HG03175 (cell line): ENCODE results near the gene FRRS1L.

ENCODE experiments used
- ATAC-seq: cut with Tn5 transposase; IDR thresholded peaks from one replicate; pipeline ENCODE4 v1.9.1; 2021; ENCODE audit warnings: mild to moderate bottlenecking, moderate library complexity; ENCODE audit not compliant: unreplicated experiment

The FRRS1L gene

DNA sequence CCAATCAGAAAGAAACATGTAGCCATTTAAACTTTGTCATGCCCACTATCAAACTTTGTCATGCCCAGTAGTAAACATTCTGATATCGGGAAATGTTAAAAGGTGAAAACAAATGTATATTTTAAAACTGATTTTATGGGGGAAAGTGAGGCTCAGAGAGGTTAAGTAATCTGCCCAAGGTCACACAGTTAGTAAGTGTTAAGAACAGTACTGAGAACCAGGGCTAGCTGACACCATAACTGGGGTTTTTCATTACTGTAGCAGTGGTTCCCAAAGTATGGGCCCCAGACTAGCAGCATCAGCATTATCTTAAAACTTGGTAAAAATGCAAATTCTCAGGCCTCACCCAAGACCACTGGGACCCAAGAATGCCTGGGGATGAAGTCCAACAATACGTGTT lies 9.9 kb upstream of the FRRS1L start:
- ATAC-seq, result no peak

DNA sequence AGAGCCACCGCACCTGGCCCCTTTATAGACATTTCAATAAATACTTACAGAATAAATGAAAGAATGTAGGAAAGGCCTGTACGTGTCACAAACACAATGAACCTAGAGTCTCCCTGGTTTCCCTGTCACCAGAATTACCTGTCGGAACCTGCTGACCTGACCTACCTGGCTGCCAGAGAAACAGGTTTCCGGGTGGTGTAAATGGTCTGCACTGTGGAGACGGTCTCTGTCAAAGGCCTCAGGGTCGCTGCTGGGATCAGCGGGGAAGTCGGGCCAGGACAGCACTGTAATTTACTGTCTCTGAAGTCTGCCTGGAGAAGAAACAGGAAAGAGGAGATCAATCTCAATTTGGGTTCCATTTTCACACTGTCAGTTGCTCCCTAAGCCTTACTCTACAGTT lies 9.3 kb upstream of the FRRS1L start:
- ATAC-seq, result no peak

DNA sequence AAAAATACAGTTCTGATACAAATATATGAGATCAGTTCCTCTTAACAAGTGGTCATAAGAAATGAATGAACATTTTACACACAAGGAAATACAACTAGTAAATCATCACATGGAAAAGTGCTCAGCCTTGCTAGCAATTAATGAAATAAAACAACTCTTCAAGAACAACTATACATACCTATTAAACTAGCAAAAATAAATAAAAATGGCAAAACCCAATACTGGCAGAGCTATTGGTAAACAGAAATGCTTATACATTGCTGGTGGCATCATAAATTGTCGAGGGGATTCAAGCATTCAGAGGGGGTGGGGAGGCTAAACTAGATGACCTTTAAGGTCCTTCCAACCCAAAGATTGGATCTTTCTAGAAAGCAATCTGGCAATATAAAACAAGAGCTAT lies 5.9 kb upstream of the FRRS1L start:
- ATAC-seq, result no peak

- no peak for ATAC-seq
Observed at GRCh38 chr9:109171926-109172325, 4.9 kb upstream of the FRRS1L start.

- ATAC-seq, result no peak
Observed at GRCh38 chr9:109168170-109168569, 1.1 kb upstream of the FRRS1L start.

DNA sequence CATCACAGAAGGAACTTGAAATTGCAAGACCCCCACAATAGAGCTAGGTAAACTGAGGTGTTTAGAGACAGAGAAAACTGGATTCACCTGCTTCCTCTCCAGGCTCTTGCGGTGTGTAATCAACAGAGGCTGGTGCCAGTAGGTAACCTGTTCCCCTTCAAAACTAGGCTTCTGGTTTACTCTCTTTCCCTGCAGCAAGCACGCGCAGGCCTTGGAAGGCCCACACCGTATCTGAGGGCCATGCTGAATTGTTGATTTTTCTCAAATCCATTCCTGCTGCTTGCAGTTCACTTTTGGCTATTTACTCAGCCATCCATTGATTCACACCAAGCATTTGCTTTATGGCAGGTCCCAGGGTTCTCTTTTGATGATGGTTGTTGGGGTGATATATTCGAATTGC lies 667 bp upstream of the FRRS1L start:
- ATAC-seq, result no peak

GRCh38 chr9:109166171-109166770 lies 778 bp downstream of the FRRS1L start:
- ATAC-seq, result no peak

DNA sequence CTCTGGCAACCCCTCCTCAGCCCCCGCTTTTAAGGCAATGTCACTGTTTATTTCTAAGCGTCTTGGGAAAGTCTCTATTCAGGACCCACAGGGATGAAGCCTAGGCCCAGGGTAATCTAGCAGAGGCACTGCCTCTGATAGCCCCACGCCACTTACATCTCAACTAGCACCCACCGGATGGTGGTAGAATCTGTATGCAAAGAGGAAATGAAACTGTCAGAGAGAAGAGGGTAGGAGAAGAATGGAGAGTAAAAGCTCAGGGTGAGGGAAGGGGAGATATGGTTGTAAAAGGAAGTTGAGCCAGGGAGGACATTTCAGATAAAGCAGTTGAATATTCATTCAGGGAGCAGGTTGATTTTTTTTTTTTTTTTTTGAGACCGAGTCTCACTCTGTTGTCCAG lies 3.0 kb downstream of the FRRS1L start:
- peak; percentile 87 for ATAC-seq

GRCh38 chr9:109163194-109163593 lies 3.9 kb downstream of the FRRS1L start:
- ATAC-seq, result no peak

DNA sequence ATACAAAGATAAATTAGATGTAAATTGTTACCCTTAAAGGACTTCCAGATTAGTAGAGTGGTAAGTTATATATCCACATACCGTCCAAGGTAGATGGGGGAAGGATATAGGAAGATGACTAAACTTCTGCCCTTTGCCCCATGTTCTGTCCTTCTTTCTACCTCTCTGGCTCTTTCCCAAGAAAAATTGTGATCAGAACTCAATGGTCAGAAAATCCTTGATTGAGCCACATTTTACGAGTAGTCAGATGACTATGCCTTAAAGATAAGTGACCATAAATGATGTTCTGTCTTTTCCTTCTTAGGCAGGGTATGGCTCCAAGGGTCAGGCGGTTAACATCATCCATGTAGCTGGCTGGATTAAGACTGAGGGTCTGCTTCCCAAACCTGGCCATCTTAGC lies 4.4 kb downstream of the FRRS1L start:
- no peak for ATAC-seq

- no peak for ATAC-seq
Observed at GRCh38 chr9:109161471-109161870, 5.6 kb downstream of the FRRS1L start.

DNA sequence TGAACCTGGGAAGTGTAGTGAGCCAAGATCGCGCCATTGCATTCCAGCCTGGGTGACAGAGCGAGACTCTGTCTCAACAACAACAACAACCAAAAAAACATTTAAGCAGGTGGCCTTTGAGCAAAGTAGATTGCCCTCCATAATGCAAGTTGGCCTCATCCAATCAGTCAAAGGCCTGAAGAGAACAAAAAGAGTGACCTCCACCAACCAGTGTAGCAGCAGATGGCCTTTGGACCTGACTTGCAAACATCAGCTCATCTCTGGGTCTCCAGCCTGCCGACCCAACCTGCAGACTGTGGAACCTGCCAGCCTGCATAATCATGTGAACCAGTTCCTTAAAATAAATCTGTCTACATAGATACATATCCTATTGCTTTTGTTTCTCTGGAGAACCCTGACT lies 7.5 kb downstream of the FRRS1L start:
- ATAC-seq, result no peak

DNA sequence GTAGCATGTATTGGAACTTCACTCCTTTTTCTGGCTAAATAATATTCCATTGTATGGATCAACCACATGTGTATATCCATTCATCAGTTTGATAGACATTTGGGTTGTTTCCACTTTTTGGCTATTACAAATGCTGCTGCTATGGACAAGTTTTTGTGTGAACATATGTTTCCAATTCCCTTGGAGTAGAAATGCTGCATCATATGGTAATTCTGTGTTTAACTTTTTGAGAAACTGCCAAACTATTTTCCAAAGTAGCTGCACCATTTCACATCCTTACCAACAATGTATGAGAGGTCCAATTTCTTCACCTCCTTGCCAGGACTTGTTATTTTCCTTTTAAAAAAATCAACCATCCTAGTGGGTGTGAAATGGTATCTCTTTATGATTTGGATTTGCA lies 8.4 kb downstream of the FRRS1L start:
- ATAC-seq, result no peak

DNA sequence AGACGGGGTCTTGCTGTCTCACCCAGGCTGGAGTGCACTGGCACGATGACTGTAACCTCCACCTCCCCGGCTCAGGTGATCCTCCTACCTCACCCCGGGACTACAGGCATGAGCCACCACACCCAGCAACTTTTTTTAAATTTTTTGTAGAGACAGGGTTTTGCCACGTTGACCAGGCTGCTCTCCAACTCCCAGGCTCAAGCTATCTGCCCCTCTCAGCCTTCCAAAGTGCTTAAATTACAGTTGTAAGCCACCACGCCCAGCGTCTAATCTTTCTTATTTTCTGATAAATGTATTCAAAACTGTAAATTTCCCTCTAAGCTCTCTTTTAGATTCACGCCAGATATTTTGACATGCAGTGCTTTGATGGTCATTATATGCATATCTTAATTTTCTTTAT lies 10.3 kb downstream of the FRRS1L start:
- ATAC-seq, result no peak

DNA sequence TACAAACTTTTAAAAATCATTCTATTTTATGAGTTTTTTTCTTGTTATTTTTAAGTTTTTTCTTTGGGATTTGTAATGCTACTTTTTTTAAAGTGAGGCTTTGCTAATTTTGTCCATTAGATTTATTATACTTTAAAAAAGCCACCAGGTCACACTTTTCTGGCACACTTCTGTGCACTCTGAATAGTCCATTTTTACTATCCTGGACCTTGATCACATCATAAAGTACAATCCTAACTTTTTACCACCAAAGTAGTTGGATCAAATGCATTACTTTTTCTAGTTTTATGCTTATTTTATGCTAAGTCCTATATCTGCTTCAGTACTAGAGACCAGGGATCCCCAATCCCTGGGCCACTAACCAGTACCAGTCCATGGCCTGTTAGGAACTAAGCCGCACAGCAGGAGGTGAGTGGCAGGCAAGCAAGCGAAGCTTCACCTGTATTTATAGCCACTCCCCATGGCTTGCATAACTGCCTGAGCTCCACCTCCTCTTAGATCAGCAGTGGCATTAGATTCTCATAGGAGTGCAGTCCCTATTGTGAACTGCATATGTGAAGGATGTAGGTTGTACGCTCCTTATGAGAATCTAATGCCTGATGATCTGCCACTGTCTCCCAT lies 16.0 kb downstream of the FRRS1L start:
- ATAC-seq, result no peak

DNA sequence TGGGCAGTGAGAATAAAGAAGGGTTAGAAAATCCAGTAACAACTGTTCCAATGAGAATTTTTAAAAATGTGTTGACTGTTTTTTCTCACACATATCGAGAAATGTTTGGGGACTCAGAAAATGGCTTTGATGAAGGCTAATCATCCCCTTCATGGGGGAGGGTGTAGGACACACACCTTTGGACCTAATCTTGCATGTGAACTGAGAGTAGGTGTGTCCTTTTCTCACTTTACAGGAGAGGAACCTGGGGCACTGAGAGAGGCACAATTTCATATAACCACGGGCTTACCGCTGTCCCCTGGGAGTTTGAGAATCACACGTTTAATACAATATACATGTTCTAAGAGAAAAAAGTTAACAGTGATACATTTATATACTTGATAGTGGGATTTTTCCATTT lies 17.3 kb downstream of the FRRS1L start:
- no peak for ATAC-seq

- no peak for ATAC-seq
Observed at GRCh38 chr9:109149089-109149488, 18.0 kb downstream of the FRRS1L start.

DNA sequence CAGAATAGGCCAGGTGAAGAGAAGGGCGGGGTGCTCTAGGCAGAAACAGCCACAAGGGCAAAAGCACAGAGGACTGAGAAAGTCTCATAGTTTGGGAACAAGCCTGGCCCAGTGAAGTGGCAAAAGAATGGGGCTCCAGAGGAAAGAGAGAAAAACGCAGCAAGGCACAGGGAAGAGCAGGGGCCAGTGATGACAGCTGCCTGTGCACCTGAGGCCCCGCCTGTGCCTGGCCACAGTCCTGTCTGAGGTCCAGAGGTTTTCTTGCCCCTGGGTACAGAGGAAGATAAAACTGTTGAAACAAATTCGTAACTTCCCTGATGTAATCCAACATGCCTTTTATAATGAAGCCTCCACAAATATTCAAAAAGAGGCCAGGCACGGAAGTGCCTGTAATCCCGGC lies 22.0 kb downstream of the FRRS1L start:
- ATAC-seq, result no peak

DNA sequence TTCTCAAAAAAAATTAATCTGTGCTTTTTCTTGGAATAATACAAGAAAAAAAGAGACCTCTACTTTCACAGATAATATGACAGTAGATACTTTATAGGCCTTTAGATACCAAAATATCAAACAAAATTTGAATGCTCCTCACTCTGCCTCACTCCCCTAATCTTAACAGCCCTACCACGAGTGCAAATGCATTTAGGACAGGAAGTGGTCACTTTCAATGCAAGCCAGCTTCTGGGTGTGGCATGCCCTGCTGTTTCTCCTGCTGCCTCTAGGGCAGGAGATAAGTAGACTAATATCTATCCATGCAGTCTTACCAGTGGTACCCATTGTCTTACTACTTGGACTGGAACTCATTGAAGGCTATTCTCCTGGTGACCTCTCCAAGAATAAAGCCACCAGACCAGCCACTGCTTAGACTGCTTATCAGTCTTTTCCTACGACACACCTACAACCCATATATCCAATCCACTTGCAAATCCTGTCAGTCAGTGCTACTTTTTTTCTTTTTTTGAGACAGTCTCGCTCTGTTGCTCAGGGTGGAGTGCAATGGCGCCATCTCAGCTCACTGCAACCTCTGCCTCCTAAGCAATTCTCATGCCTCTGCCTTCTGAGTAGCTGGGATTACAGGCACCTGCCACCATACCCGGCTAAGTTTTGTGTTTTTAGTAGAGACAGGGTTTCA lies 23.0 kb downstream of the FRRS1L start:
- peak; percentile 100 for ATAC-seq

DNA sequence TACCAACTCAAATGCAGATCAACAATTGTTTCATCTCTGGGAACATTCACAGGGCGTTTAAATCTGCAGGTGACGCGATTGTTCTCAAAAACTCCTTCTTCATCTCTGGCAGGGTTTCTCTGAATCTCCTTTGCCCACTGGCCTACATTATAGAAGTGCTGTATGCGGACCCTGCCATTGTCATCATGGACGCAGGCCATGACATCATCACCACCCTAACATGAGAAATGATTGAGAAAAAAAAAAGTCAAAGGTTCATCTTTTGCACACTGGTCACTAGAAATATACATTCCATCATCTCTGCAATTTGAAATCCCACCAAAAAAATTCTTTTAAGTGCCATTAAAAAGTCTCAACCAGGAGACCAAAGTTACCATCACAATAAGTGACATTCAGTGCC lies 25.7 kb downstream of the FRRS1L start:
- no peak for ATAC-seq

DNA sequence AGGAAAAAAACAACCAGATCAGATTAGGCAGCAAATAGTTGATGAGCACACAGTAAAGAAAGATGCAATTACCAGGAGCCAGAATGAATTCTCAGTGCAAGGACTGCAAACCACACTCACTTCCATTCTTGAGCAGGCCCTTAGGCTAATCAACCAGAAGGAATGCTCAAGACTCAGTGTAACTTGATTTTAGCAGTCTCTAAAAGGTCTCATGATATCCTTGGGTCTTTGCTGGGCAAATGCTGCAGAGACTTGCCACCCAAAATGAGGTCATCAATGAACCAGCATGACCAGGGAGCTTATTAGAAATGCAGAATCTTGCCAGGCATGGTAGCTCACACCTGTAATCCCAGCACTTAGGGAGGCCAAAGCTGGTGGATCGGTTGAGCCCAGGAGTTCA lies 27.2 kb downstream of the FRRS1L start:
- no peak for ATAC-seq

DNA sequence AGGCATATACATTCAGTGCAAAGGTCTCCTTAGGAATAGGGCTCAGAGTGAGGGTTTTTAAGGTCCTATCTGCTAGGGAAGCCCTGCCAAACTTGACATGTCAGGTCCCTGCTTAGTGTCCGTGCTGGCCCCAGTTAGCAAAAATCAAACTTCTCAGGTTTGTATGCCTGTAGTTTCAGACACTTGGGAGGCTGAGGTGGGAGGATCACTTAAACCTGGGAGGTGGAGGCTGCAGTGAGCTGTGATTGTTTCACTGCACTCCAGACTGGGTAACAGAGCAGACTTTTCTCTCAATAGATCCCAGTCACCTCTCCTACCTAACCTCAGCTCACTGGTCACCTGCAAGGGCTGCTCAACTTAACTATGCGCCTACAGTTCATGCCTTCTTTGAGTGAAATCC lies 28.6 kb downstream of the FRRS1L start:
- no peak for ATAC-seq

DNA sequence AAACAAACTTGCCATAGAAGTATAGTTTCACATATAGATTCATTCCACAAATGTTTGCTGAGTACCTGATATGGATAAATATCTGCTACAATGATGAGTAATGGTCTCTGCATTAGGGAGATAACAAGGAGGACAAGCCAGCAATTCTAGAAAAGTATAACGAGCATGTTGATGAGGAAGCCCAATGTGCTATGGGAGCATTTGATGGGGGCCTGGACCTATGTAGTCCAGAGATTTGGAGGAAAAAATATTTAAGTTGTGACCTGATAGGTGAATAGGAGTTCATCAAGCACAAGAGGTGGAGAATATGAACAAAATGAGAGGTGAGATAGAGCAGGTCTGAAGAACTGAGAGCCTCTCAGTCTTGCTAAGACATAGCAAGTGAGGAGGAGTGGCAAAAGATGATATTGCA lies 32.9 kb downstream of the FRRS1L start:
- no peak for ATAC-seq
